BJ (cell line): ENCODE data around the gene KIAA1586. TPM values are rescaled to one million over a fixed set of nuclear protein-coding genes. Genes with fewer than 3 reads are reported as not detected.

ENCODE experiments used
- CTCF ChIA-PET: fragments of 350-600 bp; formaldehyde crosslinking; extraction: SDS; loops from one replicate; lab custom pipeline; 2021; ENCODE audit warnings: antibody characterized with exemption, inconsistent platforms; lab: Yijun Ruan, JAX
- POLR2A ChIA-PET: fragments of 300-600 bp; sonication (Branson Sonifier 250); formaldehyde crosslinking; extraction: SDS; loops from one replicate; lab custom pipeline; 2021; ENCODE audit warnings: antibody characterized with exemption; lab: Charles Lee
- DNase-seq: peaks from one replicate; pipeline ENCODE4 v3.0.0-alpha.2; 2011; ENCODE audit warnings: low read depth
- H3K27me3 ChIP-seq: 2 replicates; pipeline ENCODE4 v1.6.0; 2011; ENCODE audit warnings: low read length; ENCODE audit not compliant: control insufficient read depth, insufficient read depth
- H3K36me3 ChIP-seq: 2 replicates; pipeline ENCODE4 v1.5.1; 2011; ENCODE audit warnings: low read length; ENCODE audit not compliant: control insufficient read depth, insufficient read depth
- H3K4me3 ChIP-seq: 2 replicates; pipeline ENCODE4 v1.5.1; 2011; ENCODE audit warnings: low read depth, mild to moderate bottlenecking, control low read depth, low read length
- CTCF ChIP-seq: IDR thresholded peaks from 2 replicates; pipeline ENCODE4 v1.5.1; 2011; ENCODE audit warnings: low read depth, mild to moderate bottlenecking, control low read depth, inconsistent platforms, low read length, moderate library complexity; ENCODE audit not compliant: insufficient read depth
- polyA plus RNA-seq: library from polyadenylated mRNA; depleted of rRNA; stranded (reverse); fragments of >200 nt; gene quantifications from 2 replicates; pipeline ENCODE4 v1.2.3, GENCODE V29; 2011

KIAA1586 gene
- polyA plus RNA-seq, 1 experiment: 2.3 TPM

- CTCF ChIA-PET: interaction anchor here (1.2 to 2.8 kb wide), 4 partner anchors 22 to 293 kb away, joined by 3 to 15 read pairs (median 4); partner anchors contain the start of gene PRIM2
- H3K27me3 ChIP-seq: no peaks in the 10 kb centered on the region
- H3K4me3 ChIP-seq: no peak overlapping the region
- TF ChIP-seq CTCF: no peak
- no peaks in the 10 kb centered on the region for H3K36me3 ChIP-seq
- no peak for DNase-seq
- POLR2A ChIA-PET: no interaction called here
Measured at GRCh38 chr6:57024321-57024720, 22.2 kb upstream of the KIAA1586 start.

- ChIA-PET CTCF (interaction anchor here (1.2 to 2.8 kb wide), 3 partner anchors 21 to 292 kb away, joined by 4 to 15 read pairs (median 5); partner anchors contain the start of gene PRIM2), POLR2A (no interaction called here)
- Histone ChIP-seq H3K4me3 (no peak overlapping the region), H3K27me3 (no peaks in the 10 kb centered on the region), H3K36me3 (no peaks in the 10 kb centered on the region)
- TF ChIP-seq CTCF: no peak
- no peak for DNase-seq
Measured at GRCh38 chr6:57024775-57025174, 21.7 kb upstream of the KIAA1586 start.

GRCh38 chr6:57026001-57026400 is 20.5 kb upstream of the KIAA1586 start:
- no peaks in the 10 kb centered on the region for H3K36me3 ChIP-seq
- no peaks in the 10 kb centered on the region for H3K27me3 ChIP-seq
- POLR2A ChIA-PET: no interaction called here
- no peak for TF ChIP-seq CTCF
- H3K4me3 ChIP-seq: no peak overlapping the region
- DNase-seq: no peak
- CTCF ChIA-PET: interaction anchor here (0.9 kb wide), 1 partner anchor 123 kb away, joined by 4 read pairs; no protein-coding TSS in a partner anchor

GRCh38 chr6:57027301-57027700 is 19.2 kb upstream of the KIAA1586 start:
- no peaks in the 10 kb centered on the region for H3K27me3 ChIP-seq
- CTCF ChIA-PET: interaction anchor here (0.9 to 1.0 kb wide), 2 partner anchors 123 to 289 kb away, joined by 3 to 4 read pairs; no protein-coding TSS in a partner anchor

GRCh38 chr6:57029213-57029612 is 17.3 kb upstream of the KIAA1586 start:
- ChIA-PET POLR2A (no interaction called here), CTCF (no interaction called here)
- TF ChIP-seq CTCF: no peak
- Histone ChIP-seq H3K36me3 (no peaks in the 10 kb centered on the region), H3K4me3 (no peak overlapping the region), H3K27me3 (no peaks in the 10 kb centered on the region)
- DNase-seq: no peak

More at GRCh38 chr6:57027301-57027700, 19.2 kb upstream of the KIAA1586 start:
- Histone ChIP-seq H3K4me3 (no peak overlapping the region), H3K36me3 (no peaks in the 10 kb centered on the region)
- TF ChIP-seq CTCF: no peak
- POLR2A ChIA-PET: no interaction called here
- DNase-seq: no peak
